ENCODE data around the gene EVI5. TPM values are rescaled to one million over a fixed set of nuclear protein-coding genes. Genes with fewer than 3 reads are reported as not detected.

EVI5 gene
- 10 to 100 TPM; 27.4 to 27.7 TPM for total RNA-seq
- polyA plus RNA-seq: 0.10 TPM

GRCh38 chr1:92784639-92785500 lies at the start of gene EVI5:
EVI5 (minus strand) TSS chr1:92785108; CDS start chr1:92736546, 48,562 bp downstream.
- ChIA-PET POLR2A (interaction anchor here (0.7 to 1.4 kb wide), 2 partner anchors 9 to 47 kb away, joined by 3 to 4 read pairs; partner anchors contain the start of gene RPL5), CTCF (interaction anchor here (1.2 to 1.5 kb wide), 2 partner anchors 34 to 47 kb away, joined by 4 to 6 read pairs; partner anchors contain the start of gene RPL5)
- H3K9me3 ChIP-seq (ENCODE audit: low read length): no peaks in the 10 kb centered on the region
- H3K4me3 Mint-ChIP-seq: peak within 1 kb of the TSS; percentile 71 to 87 (median 81)
- peak; percentile 13 to 65 (median 38) for DNase-seq
- no peaks in the 10 kb centered on the region for H3K36me3 ChIP-seq (ENCODE audit: insufficient read depth, low read length)
- H3K36me3 Mint-ChIP-seq: no peaks in the 10 kb centered on the region
- peaks cover 18% of the 10 kb centered on the region for H3K4me1 ChIP-seq (ENCODE audit: insufficient read depth, low read length)
- peak within 1 kb of the TSS in 4 of 8 donors; percentile 13 to 59 (median 16) for H3K27ac Mint-ChIP-seq
- peak within 1 kb of the TSS; percentile 52 for H3K4me3 ChIP-seq (ENCODE audit: low read length)
- peaks cover 0 to 2% (median 0%) of the 10 kb centered on the region in 5 donors for H3K9me3 Mint-ChIP-seq
- H3K4me1 Mint-ChIP-seq: peaks cover 18 to 26% (median 18%) of the 10 kb centered on the region in 3 donors
- H3K27ac ChIP-seq (ENCODE audit: low read depth, low read length): peak within 1 kb of the TSS; percentile 54
- peaks cover 9% of the 10 kb centered on the region for H3K27me3 ChIP-seq (ENCODE audit: insufficient read depth, low read length, poor library complexity, severe bottlenecking)
- H3K27me3 Mint-ChIP-seq: peaks cover 52 to 64% of the 10 kb centered on the region in 2 donors

- Histone ChIP-seq H3K27ac (ENCODE audit: low read depth, low read length) (no peak overlapping the region), H3K9me3 (ENCODE audit: low read length) (no peaks in the 10 kb centered on the region), H3K4me1 (ENCODE audit: insufficient read depth, low read length) (peaks cover 68% of the 10 kb centered on the region), H3K36me3 (ENCODE audit: insufficient read depth, low read length) (peaks cover 53% of the 10 kb centered on the region), H3K27me3 (ENCODE audit: insufficient read depth, low read length, poor library complexity, severe bottlenecking) (no peaks in the 10 kb centered on the region), H3K4me3 (ENCODE audit: low read length) (no peak overlapping the region)
- CTCF ChIA-PET: interaction anchor here (0.7 to 0.9 kb wide), 2 partner anchors 127 to 160 kb away, joined by 3 to 4 read pairs; no protein-coding TSS in a partner anchor
- Mint-ChIP-seq H3K4me3 (peak overlapping the region; percentile 93 to 99 (median 98)), H3K27me3 (peaks cover 0 to 2% of the 10 kb centered on the region in 2 donors), H3K27ac (peak overlapping the region; percentile 94 to 100 (median 98)), H3K36me3 (peaks cover 7 to 76% (median 24%) of the 10 kb centered on the region in 3 donors), H3K4me1 (peaks cover 72 to 83% (median 74%) of the 10 kb centered on the region in 3 donors), H3K9me3 (peaks cover 0 to 1% (median 0%) of the 10 kb centered on the region in 5 donors)
- no peak for DNase-seq
- POLR2A ChIA-PET: interaction anchor here (0.6 to 0.7 kb wide), 2 partner anchors 11 to 853 kb away, joined by 3 to 7 read pairs; no protein-coding TSS in a partner anchor
These were observed 49.7 kb upstream of the EVI5 start for GRCh38 chr1:92834617-92835016.

GRCh38 chr1:92833840-92834239 lies 48.9 kb upstream of the EVI5 start:
- peak overlapping the region; percentile 93 to 99 (median 98) for H3K4me3 Mint-ChIP-seq
- H3K9me3 Mint-ChIP-seq: peaks cover 0 to 1% (median 0%) of the 10 kb centered on the region in 5 donors
- no peaks in the 10 kb centered on the region for H3K9me3 ChIP-seq (ENCODE audit: low read length)
- H3K27ac ChIP-seq (ENCODE audit: low read depth, low read length): peak overlapping the region; percentile 90
- POLR2A ChIA-PET: interaction anchor here (0.7 kb wide), 2 partner anchors 128 to 854 kb away, joined by 3 to 5 read pairs; no protein-coding TSS in a partner anchor
- H3K36me3 Mint-ChIP-seq: peaks cover 7 to 69% (median 24%) of the 10 kb centered on the region in 3 donors
- peaks cover 64 to 75% (median 68%) of the 10 kb centered on the region in 3 donors for H3K4me1 Mint-ChIP-seq
- H3K27me3 Mint-ChIP-seq: peaks cover 0 to 2% of the 10 kb centered on the region in 2 donors
- CTCF ChIA-PET: interaction anchor here (0.7 kb wide), 1 partner anchor 128 kb away, joined by 4 read pairs; no protein-coding TSS in a partner anchor
- H3K27me3 ChIP-seq (ENCODE audit: insufficient read depth, low read length, poor library complexity, severe bottlenecking): no peaks in the 10 kb centered on the region
- H3K36me3 ChIP-seq (ENCODE audit: insufficient read depth, low read length): peaks cover 48% of the 10 kb centered on the region
- H3K4me1 ChIP-seq (ENCODE audit: insufficient read depth, low read length): peaks cover 60% of the 10 kb centered on the region
- no peak for DNase-seq
- H3K4me3 ChIP-seq (ENCODE audit: low read length): peak overlapping the region; percentile 69
- peak overlapping the region; percentile 94 to 100 (median 98) for H3K27ac Mint-ChIP-seq

- Histone ChIP-seq H3K4me1 (ENCODE audit: insufficient read depth, low read length) (peaks cover 49% of the 10 kb centered on the region), H3K4me3 (ENCODE audit: low read length) (peak overlapping the region; percentile 69), H3K27ac (ENCODE audit: low read depth, low read length) (peak overlapping the region; percentile 90), H3K9me3 (ENCODE audit: low read length) (no peaks in the 10 kb centered on the region), H3K36me3 (ENCODE audit: insufficient read depth, low read length) (peaks cover 37% of the 10 kb centered on the region), H3K27me3 (ENCODE audit: insufficient read depth, low read length, poor library complexity, severe bottlenecking) (no peaks in the 10 kb centered on the region)
- H3K27ac Mint-ChIP-seq: peak overlapping the region; percentile 94 to 100 (median 98)
- no peak for DNase-seq
- peak overlapping the region; percentile 93 to 99 (median 98) for H3K4me3 Mint-ChIP-seq
- H3K36me3 Mint-ChIP-seq: peaks cover 4 to 56% (median 21%) of the 10 kb centered on the region in 3 donors
- H3K27me3 Mint-ChIP-seq: peaks cover 0 to 2% of the 10 kb centered on the region in 2 donors
- peaks cover 52 to 63% (median 56%) of the 10 kb centered on the region in 3 donors for H3K4me1 Mint-ChIP-seq
- peaks cover 0 to 1% (median 0%) of the 10 kb centered on the region in 5 donors for H3K9me3 Mint-ChIP-seq
- ChIA-PET POLR2A (interaction anchor here (0.6 to 2.3 kb wide), 7 partner anchors 10 to 1811 kb away, joined by 3 to 40 read pairs (median 3); partner anchors contain the start of genes DIPK1A, EVI5 and ZNF644), CTCF (interaction anchor here (0.9 to 2.4 kb wide), 24 partner anchors 9 to 752 kb away, joined by 3 to 27 read pairs (median 4); partner anchors contain the start of genes BTBD8, DIPK1A, DR1 and EVI5)
These were observed 47.7 kb upstream of the EVI5 start for GRCh38 chr1:92832537-92833114.

GRCh38 chr1:92831762-92832536 lies 47.0 kb upstream of the EVI5 start, which contains the start of gene RPL5:
RPL5 (plus strand) TSS chr1:92832040; CDS start chr1:92832115, 75 bp downstream.
- CTCF ChIA-PET: interaction anchor here (0.9 to 2.4 kb wide), 26 partner anchors 10 to 751 kb away, joined by 3 to 27 read pairs (median 4); partner anchors contain the start of genes BTBD8, DIPK1A, DR1 and EVI5
- H3K27me3 ChIP-seq (ENCODE audit: insufficient read depth, low read length, poor library complexity, severe bottlenecking): no peaks in the 10 kb centered on the region
- peak; percentile 95 to 99 (median 98) for DNase-seq
- Mint-ChIP-seq H3K4me1 (peaks cover 45 to 56% (median 49%) of the 10 kb centered on the region in 3 donors), H3K27ac (peak within 1 kb of the TSS; percentile 94 to 100 (median 98)), H3K4me3 (peak within 1 kb of the TSS; percentile 93 to 99 (median 98)), H3K27me3 (peaks cover 0 to 2% of the 10 kb centered on the region in 2 donors), H3K9me3 (peaks cover 0 to 1% (median 0%) of the 10 kb centered on the region in 5 donors), H3K36me3 (peaks cover 4 to 50% (median 16%) of the 10 kb centered on the region in 3 donors)
- POLR2A ChIA-PET: interaction anchor here (0.6 to 2.3 kb wide), 13 partner anchors 10 to 1811 kb away, joined by 3 to 40 read pairs (median 3); partner anchors contain the start of genes ABCD3, DIPK1A, EVI5 and ZNF644
- H3K27ac ChIP-seq (ENCODE audit: low read depth, low read length): peak within 1 kb of the TSS; percentile 90
- peaks cover 30% of the 10 kb centered on the region for H3K36me3 ChIP-seq (ENCODE audit: insufficient read depth, low read length)
- H3K4me3 ChIP-seq (ENCODE audit: low read length): peak within 1 kb of the TSS; percentile 69
- H3K9me3 ChIP-seq (ENCODE audit: low read length): no peaks in the 10 kb centered on the region
- H3K4me1 ChIP-seq (ENCODE audit: insufficient read depth, low read length): peaks cover 44% of the 10 kb centered on the region

- POLR2A ChIA-PET: interaction anchor here (0.7 to 2.3 kb wide), 10 partner anchors 11 to 1810 kb away, joined by 3 to 40 read pairs (median 3); partner anchors contain the start of genes ABCD3, DIPK1A and ZNF644
- peaks cover 0 to 1% (median 0%) of the 10 kb centered on the region in 5 donors for H3K9me3 Mint-ChIP-seq
- Histone ChIP-seq H3K4me3 (ENCODE audit: low read length) (peak overlapping the region; percentile 69), H3K36me3 (ENCODE audit: insufficient read depth, low read length) (peaks cover 24% of the 10 kb centered on the region), H3K27ac (ENCODE audit: low read depth, low read length) (no peak overlapping the region), H3K4me1 (ENCODE audit: insufficient read depth, low read length) (peaks cover 38% of the 10 kb centered on the region), H3K27me3 (ENCODE audit: insufficient read depth, low read length, poor library complexity, severe bottlenecking) (no peaks in the 10 kb centered on the region), H3K9me3 (ENCODE audit: low read length) (no peaks in the 10 kb centered on the region)
- DNase-seq: no peak
- H3K27me3 Mint-ChIP-seq: peaks cover 0 to 2% of the 10 kb centered on the region in 2 donors
- peak overlapping the region; percentile 45 to 99 (median 98) for H3K4me3 Mint-ChIP-seq
- peaks cover 40 to 50% (median 44%) of the 10 kb centered on the region in 3 donors for H3K4me1 Mint-ChIP-seq
- CTCF ChIA-PET: interaction anchor here (1.0 to 2.4 kb wide), 17 partner anchors 10 to 751 kb away, joined by 3 to 27 read pairs (median 4); partner anchors contain the start of genes BTBD8, DIPK1A and DR1
- H3K27ac Mint-ChIP-seq: peak overlapping the region in 7 of 8 donors; percentile 97 to 100 (median 98)
- peaks cover 4 to 44% (median 15%) of the 10 kb centered on the region in 3 donors for H3K36me3 Mint-ChIP-seq
These were observed 46.5 kb upstream of the EVI5 start for GRCh38 chr1:92831368-92831761.

Measured in CD8-positive, alpha-beta memory T cell (primary cell).